Body of pancreas (tissue), 4 donors: ENCODE results near the gene ZNF407.

Experiments
- POLR2A ChIP-seq, 3 donors: fragments of 450-650 bp; IDR thresholded peaks; one replicate each; pipeline ENCODE4 v1.6.1; 2016; ENCODE audit warnings: antibody characterized with exemption in 3 of 3, mild to moderate bottlenecking in 2 of 3
- TF ChIP-seq, protein P1 (sequence below), 7 experiments: fragments of 450-650 bp in 4 of 7; fragments of 200-600 bp in 3 of 7; sonication (generic) in 3 of 7; IDR thresholded peaks; one replicate each; pipeline ENCODE4 v1.5.1; 2016 to 2019; ENCODE audit warnings: antibody characterized with exemption in 7 of 7

DNA sequence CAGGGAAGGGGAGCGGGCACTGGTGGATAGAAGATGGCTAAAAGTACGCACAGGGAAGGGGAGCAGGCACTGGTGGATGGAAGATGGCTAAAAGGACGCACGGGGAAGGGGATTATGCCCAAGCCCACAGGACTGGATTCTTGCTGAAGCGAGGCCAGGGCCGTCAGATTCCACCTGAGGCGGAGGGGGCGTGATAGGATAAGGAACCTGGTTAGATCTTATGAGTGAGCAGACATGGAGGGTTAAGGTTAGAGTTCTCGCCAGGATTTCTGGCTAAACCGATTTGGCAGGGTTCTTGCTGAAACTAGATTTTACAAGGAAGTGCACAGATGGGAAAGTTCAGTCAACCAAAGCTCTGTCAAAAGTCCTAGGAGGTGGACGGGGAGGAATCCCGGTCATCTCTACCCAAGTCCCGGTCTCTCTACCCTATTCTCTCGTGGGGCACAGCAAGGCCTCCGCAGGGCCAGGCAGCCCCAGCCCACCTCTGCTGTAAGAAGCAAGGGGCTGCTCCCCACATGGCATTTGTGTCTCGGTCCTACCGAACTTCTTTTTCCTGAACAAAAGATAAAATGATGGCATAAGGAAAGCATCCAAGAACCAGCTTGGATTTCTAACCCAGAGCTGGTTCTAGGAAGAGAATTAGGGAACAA is 470.5 kb downstream of the ZNF407 start:
- TF ChIP-seq, protein P1, sequence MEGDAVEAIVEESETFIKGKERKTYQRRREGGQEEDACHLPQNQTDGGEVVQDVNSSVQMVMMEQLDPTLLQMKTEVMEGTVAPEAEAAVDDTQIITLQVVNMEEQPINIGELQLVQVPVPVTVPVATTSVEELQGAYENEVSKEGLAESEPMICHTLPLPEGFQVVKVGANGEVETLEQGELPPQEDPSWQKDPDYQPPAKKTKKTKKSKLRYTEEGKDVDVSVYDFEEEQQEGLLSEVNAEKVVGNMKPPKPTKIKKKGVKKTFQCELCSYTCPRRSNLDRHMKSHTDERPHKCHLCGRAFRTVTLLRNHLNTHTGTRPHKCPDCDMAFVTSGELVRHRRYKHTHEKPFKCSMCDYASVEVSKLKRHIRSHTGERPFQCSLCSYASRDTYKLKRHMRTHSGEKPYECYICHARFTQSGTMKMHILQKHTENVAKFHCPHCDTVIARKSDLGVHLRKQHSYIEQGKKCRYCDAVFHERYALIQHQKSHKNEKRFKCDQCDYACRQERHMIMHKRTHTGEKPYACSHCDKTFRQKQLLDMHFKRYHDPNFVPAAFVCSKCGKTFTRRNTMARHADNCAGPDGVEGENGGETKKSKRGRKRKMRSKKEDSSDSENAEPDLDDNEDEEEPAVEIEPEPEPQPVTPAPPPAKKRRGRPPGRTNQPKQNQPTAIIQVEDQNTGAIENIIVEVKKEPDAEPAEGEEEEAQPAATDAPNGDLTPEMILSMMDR (IDR thresholded peaks at IDR 0.05), result no peak
- TF ChIP-seq POLR2A (IDR thresholded peaks at IDR 0.05), result no peak
